NOMO-1 treated with DMSO at 0.1 percent for 48 hours (cell line): ENCODE results near the gene CYYR1.
"Not testable (repeated sequence)": the region's sequence is repeated elsewhere in the genome, so short reads cannot be mapped to it uniquely, and the experiment has no call there.

ENCODE experiments used
- DNase-seq: peaks from one replicate; lab custom pipeline; 2025; ENCODE audit not compliant: unreplicated experiment; lab: John Stamatoyannopoulos, UW

Gene CYYR1

GRCh38 chr21:26491663-26492062 is 81.4 kb downstream of the CYYR1 start:
- no peak for DNase-seq

GRCh38 chr21:26490771-26491170 is 82.3 kb downstream of the CYYR1 start:
- no peak for DNase-seq

- no peak for DNase-seq
Measured at GRCh38 chr21:26489781-26490180, 83.3 kb downstream of the CYYR1 start.

- no peak for DNase-seq
Measured at GRCh38 chr21:26487981-26488480, 85.1 kb downstream of the CYYR1 start.

GRCh38 chr21:26473471-26473870 is 99.6 kb downstream of the CYYR1 start:
- DNase-seq = no peak

GRCh38 chr21:26471099-26471471 is 102.0 kb downstream of the CYYR1 start:
- DNase-seq = no peak

- peak; percentile 10 for DNase-seq
Measured at GRCh38 chr21:26470351-26471098, 102.6 kb downstream of the CYYR1 start.

- peak; percentile 94 for DNase-seq
Measured at GRCh38 chr21:26469789-26470188, 103.3 kb downstream of the CYYR1 start.

GRCh38 chr21:26465916-26466315 is 107.2 kb downstream of the CYYR1 start:
- DNase-seq = no peak

- DNase-seq = peak; percentile 8
Measured at GRCh38 chr21:26461500-26461899, 111.6 kb downstream of the CYYR1 start.

- no peak for DNase-seq
Measured at GRCh38 chr21:26460621-26461020, 112.5 kb downstream of the CYYR1 start.

GRCh38 chr21:26458854-26459253 is 114.2 kb downstream of the CYYR1 start:
- not testable (repeated sequence) for DNase-seq

GRCh38 chr21:26457817-26458216 is 115.3 kb downstream of the CYYR1 start:
- DNase-seq = no peak

GRCh38 chr21:26453267-26453666 is 119.8 kb downstream of the CYYR1 start:
- DNase-seq = no peak

- no peak for DNase-seq
Measured at GRCh38 chr21:26451081-26451740, 121.9 kb downstream of the CYYR1 start.

- DNase-seq = no peak
Measured at GRCh38 chr21:26449161-26449560, 123.9 kb downstream of the CYYR1 start.

- DNase-seq = no peak
Measured at GRCh38 chr21:26448751-26449150, 124.3 kb downstream of the CYYR1 start.

- DNase-seq = no peak
Measured at GRCh38 chr21:26447932-26448475, 125.1 kb downstream of the CYYR1 start.

- DNase-seq = no peak
Measured at GRCh38 chr21:26445440-26445839, 127.6 kb downstream of the CYYR1 start.

- DNase-seq = no peak
Measured at GRCh38 chr21:26444646-26445045, 128.4 kb downstream of the CYYR1 start.

GRCh38 chr21:26443867-26444266 is 129.2 kb downstream of the CYYR1 start:
- DNase-seq = no peak

GRCh38 chr21:26443291-26443690 is 129.8 kb downstream of the CYYR1 start:
- no peak for DNase-seq
